Activated CD8-positive, alpha-beta T cell treated with anti-CD3 and anti-CD28 coated beads for 36 hours (primary cell): Measurements from ENCODE around the gene GGACT. TPM values are rescaled to one million over a fixed set of nuclear protein-coding genes. Genes with fewer than 3 reads are reported as not detected.

Experiments
- ATAC-seq: fragments of 200-7000 bp; cut with Tn5 transposase; one replicate; pipeline ENCODE4 v1.10.0; 2021; ENCODE audit warnings: mild to moderate bottlenecking, moderate library complexity
- CTCF ChIA-PET: fragments of 350-600 bp; sonication (Branson Sonifier 250); formaldehyde crosslinking; loops from one replicate; lab custom pipeline; 2021; ENCODE audit warnings: antibody characterized with exemption; lab: Charles Lee
- POLR2A ChIA-PET: fragments of 350-600 bp; sonication (Branson Sonifier 250); formaldehyde crosslinking; loops from one replicate; lab custom pipeline; 2021; ENCODE audit warnings: antibody characterized with exemption; lab: Charles Lee
- DNase-seq: peaks from one replicate; pipeline ENCODE4 v3.0.0-alpha.2; 2020
- H3K27ac Mint-ChIP-seq: one replicate; pipeline ENCODE4 v1.8.0; 2021; ENCODE audit warnings: mild to moderate bottlenecking, mixed read lengths
- H3K27me3 Mint-ChIP-seq: one replicate; pipeline ENCODE4 v1.8.0; 2021; ENCODE audit warnings: mixed read lengths
- H3K36me3 Mint-ChIP-seq: one replicate; pipeline ENCODE4 v1.8.0; 2021; ENCODE audit warnings: low read depth, mixed read lengths
- H3K4me1 Mint-ChIP-seq: one replicate; pipeline ENCODE4 v1.8.0; 2021; ENCODE audit warnings: low read depth, mixed read lengths
- H3K4me3 Mint-ChIP-seq: one replicate; pipeline ENCODE4 v1.8.0; 2021; ENCODE audit warnings: mild to moderate bottlenecking, moderate library complexity, mixed read lengths
- H3K9me3 Mint-ChIP-seq: one replicate; pipeline ENCODE4 v1.8.0; 2021; ENCODE audit warnings: mixed read lengths
- intact Hi-C: fragments of 100-400 bp; cut with micrococcal nuclease; formaldehyde crosslinking; loops from one replicate; pipeline ENCODE4 v1.10.0; 2022
- total RNA-seq, 2 experiments: library from RNA; stranded (reverse); gene quantifications; one replicate each; pipeline ENCODE4 v1.2.3, GENCODE V29; 2021
- TF ChIP-seq, protein P1 (sequence below): fragments of 200-600 bp; IDR thresholded peaks from one replicate; pipeline ENCODE4 v1.8.0; 2022; ENCODE audit warnings: antibody characterized with exemption, mild to moderate bottlenecking

Gene GGACT
- total RNA-seq, 2 experiments from 2014 or later: 4.0 to 5.3 TPM

DNA sequence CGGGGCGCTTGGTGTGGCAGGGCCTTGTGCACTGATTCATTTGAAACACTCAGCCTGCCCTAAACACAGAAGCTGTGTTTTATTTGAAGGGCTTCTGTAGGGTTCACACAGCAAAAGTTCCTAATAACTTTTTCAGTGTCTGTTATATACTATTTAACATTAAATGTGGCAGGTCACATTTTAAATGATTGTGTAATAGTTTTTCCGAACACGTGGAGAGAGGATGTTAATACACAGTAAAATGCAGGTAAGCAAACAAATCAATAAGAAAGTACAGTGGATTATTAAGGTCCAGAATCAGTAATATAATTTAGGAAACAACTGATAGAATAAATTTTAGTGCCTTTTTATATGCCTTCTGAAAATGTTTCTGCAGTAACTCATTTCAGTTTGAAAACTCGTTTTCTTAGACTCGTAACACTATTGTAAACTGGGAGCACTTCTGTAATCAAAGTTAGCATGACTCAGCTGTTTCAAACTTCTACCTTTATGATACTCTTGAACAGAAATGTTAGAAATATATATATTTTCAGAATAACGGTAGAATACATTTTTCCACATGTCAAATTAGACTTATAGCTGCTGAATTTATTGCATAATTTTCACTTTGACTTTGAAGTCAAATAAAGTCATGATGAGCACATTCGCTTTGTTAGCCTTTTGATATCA lies 70.1 kb downstream of the GGACT start:
- Mint-ChIP-seq H3K27me3 (no peaks in the 10 kb centered on the region), H3K4me1 (peaks cover 18% of the 10 kb centered on the region), H3K27ac (no peak overlapping the region), H3K36me3 (no peaks in the 10 kb centered on the region), H3K9me3 (no peaks in the 10 kb centered on the region), H3K4me3 (no peak overlapping the region)
- ATAC-seq (no peak), DNase-seq (no peak)
- ChIA-PET CTCF (interaction anchor here (0.7 to 1.2 kb wide), 2 partner anchors 8 to 862 kb away, joined by 3 read pairs; no protein-coding TSS in a partner anchor), POLR2A (no interaction called here)
- intact Hi-C loops: loop anchor here (10.0 kb wide), 3 partner anchors 284 to 864 kb away; no protein-coding TSS in a partner anchor
- TF ChIP-seq, protein P1, sequence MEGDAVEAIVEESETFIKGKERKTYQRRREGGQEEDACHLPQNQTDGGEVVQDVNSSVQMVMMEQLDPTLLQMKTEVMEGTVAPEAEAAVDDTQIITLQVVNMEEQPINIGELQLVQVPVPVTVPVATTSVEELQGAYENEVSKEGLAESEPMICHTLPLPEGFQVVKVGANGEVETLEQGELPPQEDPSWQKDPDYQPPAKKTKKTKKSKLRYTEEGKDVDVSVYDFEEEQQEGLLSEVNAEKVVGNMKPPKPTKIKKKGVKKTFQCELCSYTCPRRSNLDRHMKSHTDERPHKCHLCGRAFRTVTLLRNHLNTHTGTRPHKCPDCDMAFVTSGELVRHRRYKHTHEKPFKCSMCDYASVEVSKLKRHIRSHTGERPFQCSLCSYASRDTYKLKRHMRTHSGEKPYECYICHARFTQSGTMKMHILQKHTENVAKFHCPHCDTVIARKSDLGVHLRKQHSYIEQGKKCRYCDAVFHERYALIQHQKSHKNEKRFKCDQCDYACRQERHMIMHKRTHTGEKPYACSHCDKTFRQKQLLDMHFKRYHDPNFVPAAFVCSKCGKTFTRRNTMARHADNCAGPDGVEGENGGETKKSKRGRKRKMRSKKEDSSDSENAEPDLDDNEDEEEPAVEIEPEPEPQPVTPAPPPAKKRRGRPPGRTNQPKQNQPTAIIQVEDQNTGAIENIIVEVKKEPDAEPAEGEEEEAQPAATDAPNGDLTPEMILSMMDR: no peak

DNA sequence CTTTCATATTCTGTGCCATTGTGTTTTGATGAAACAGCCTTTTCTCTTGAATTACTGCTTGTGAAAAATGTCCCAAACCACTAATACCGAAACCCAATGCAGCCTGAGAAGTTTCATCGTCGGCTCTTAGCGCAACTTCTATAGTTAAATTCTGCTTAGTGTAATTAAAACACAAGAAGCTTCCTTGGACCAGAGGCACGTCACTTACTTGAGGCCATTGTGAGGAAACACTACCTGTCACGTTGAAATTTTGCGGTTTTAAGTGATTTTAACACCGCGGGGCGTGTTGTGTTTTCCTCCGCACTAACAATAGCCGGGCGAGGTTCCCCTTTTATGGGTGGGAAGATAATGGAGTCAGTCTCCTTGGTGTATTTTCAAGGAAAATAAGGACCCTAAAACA lies 70.9 kb downstream of the GGACT start:
- intact Hi-C loops: loop anchor here (10.0 kb wide), 3 partner anchors 283 to 863 kb away; no protein-coding TSS in a partner anchor
- Mint-ChIP-seq H3K9me3 (no peaks in the 10 kb centered on the region), H3K27ac (no peak overlapping the region), H3K4me3 (no peak overlapping the region), H3K4me1 (peaks cover 18% of the 10 kb centered on the region), H3K36me3 (no peaks in the 10 kb centered on the region), H3K27me3 (no peaks in the 10 kb centered on the region)
- DNase-seq (peak; percentile 11), ATAC-seq (peak; percentile 17)
- ChIA-PET POLR2A (no interaction called here), CTCF (interaction anchor here (0.7 kb wide), 1 partner anchor 9 kb away, joined by 3 read pairs; no protein-coding TSS in a partner anchor)
- TF ChIP-seq, protein P1: no peak

DNA sequence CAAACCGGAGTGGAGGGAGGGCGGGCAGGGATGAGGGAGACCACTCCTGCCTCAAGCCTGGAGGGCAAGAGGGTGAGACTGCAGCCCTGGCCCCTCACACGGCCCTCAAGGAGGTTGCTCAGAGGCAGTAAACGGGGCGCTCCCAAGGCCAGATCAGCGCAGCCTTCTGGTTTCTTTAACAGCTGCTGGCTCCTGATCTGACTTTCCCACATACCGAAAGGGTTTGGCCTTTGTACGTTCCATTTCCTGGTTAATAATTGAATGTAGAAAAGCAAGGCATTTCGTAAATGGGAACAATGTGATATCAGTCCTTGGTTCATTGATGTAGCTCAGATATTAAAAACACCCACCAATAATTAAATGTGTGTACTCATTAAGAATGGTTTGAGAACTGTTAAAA lies 71.5 kb downstream of the GGACT start:
- DNase-seq: no peak
- POLR2A ChIA-PET: interaction anchor here (0.7 kb wide), 1 partner anchor 185 kb away, joined by 3 read pairs; no protein-coding TSS in a partner anchor
- no peak for ATAC-seq
- intact Hi-C loops: loop anchor here (10.0 kb wide), 3 partner anchors 282 to 862 kb away; no protein-coding TSS in a partner anchor
- CTCF ChIA-PET: interaction anchor here (0.7 to 3.0 kb wide), 3 partner anchors 475 to 601 kb away, joined by 3 to 8 read pairs (median 3); no protein-coding TSS in a partner anchor
- H3K9me3 Mint-ChIP-seq: no peaks in the 10 kb centered on the region
- no peaks in the 10 kb centered on the region for H3K27me3 Mint-ChIP-seq
- H3K4me3 Mint-ChIP-seq: no peak overlapping the region
- no peak overlapping the region for H3K27ac Mint-ChIP-seq
- no peaks in the 10 kb centered on the region for H3K36me3 Mint-ChIP-seq
- TF ChIP-seq, protein P1: no peak
- H3K4me1 Mint-ChIP-seq: peaks cover 16% of the 10 kb centered on the region

DNA sequence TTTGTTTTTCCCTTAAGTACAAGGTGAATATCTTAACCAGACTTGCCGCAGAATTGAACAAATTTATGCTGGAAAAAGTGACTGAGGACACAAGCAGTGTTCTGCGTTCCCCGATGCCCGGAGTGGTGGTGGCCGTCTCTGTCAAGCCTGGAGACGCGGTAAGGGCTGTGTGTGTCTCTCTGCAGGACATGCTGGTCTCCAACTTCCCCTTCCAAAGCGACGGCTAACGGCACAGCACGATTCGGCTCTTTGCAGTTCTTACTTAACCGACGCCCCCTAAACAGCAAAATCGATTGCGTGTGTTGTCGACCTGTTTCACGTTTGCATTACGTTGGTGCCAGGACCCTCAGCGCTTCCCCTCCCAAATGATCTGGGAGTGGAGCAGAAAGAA lies 73.2 kb downstream of the GGACT start:
- TF ChIP-seq, protein P1: no peak
- ChIA-PET POLR2A (no interaction called here), CTCF (interaction anchor here (0.7 to 3.0 kb wide), 50 partner anchors 8 to 896 kb away, joined by 3 to 23 read pairs (median 4); no protein-coding TSS in a partner anchor)
- Mint-ChIP-seq H3K9me3 (no peaks in the 10 kb centered on the region), H3K27me3 (no peaks in the 10 kb centered on the region), H3K4me3 (no peak overlapping the region), H3K36me3 (no peaks in the 10 kb centered on the region), H3K4me1 (peaks cover 10% of the 10 kb centered on the region), H3K27ac (no peak overlapping the region)
- intact Hi-C loops: loop anchor here (10.0 kb wide), 3 partner anchors 281 to 861 kb away; no protein-coding TSS in a partner anchor
- DNase-seq: no peak
- ATAC-seq: no peak
